GM12872 (cell line): Measurements from ENCODE around the gene SH3GL3.

Experiments
- TF ChIP-seq, protein P1 (sequence below): IDR thresholded peaks from 3 replicates; pipeline ENCODE4 v1.5.1; 2011; ENCODE audit warnings: low read depth, mild to moderate bottlenecking, low read length, moderate library complexity; ENCODE audit not compliant: insufficient read depth

SH3GL3 gene

GRCh38 chr15:83554558-83554957 is 107.4 kb downstream of the SH3GL3 start:
- TF ChIP-seq, protein P1, sequence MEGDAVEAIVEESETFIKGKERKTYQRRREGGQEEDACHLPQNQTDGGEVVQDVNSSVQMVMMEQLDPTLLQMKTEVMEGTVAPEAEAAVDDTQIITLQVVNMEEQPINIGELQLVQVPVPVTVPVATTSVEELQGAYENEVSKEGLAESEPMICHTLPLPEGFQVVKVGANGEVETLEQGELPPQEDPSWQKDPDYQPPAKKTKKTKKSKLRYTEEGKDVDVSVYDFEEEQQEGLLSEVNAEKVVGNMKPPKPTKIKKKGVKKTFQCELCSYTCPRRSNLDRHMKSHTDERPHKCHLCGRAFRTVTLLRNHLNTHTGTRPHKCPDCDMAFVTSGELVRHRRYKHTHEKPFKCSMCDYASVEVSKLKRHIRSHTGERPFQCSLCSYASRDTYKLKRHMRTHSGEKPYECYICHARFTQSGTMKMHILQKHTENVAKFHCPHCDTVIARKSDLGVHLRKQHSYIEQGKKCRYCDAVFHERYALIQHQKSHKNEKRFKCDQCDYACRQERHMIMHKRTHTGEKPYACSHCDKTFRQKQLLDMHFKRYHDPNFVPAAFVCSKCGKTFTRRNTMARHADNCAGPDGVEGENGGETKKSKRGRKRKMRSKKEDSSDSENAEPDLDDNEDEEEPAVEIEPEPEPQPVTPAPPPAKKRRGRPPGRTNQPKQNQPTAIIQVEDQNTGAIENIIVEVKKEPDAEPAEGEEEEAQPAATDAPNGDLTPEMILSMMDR, result no peak

GRCh38 chr15:83555383-83555782 is 108.2 kb downstream of the SH3GL3 start:
- TF ChIP-seq, protein P1, result no peak

- TF ChIP-seq, protein P1, result no peak
These were observed 108.9 kb downstream of the SH3GL3 start for GRCh38 chr15:83556068-83556467.

GRCh38 chr15:83556754-83557153 is 109.6 kb downstream of the SH3GL3 start:
- TF ChIP-seq, protein P1, result no peak

- TF ChIP-seq, protein P1, result no peak
These were observed 111.0 kb downstream of the SH3GL3 start for GRCh38 chr15:83558146-83558545.

GRCh38 chr15:83559310-83559966 is 112.3 kb downstream of the SH3GL3 start:
- TF ChIP-seq, protein P1, result peak; percentile 86

GRCh38 chr15:83561661-83562060 is 114.5 kb downstream of the SH3GL3 start:
- TF ChIP-seq, protein P1, result no peak
